ENCODE results near the gene COMMD10.

GRCh38 chr5:116234681-116235080 lies 149.9 kb downstream of the COMMD10 start:
- no peak for TF ChIP-seq POLR2A (IDR thresholded peaks at IDR 0.05; ENCODE audit: extremely low read depth, insufficient read length)
- no peak for TF ChIP-seq MYC (IDR thresholded peaks at IDR 0.05; ENCODE audit: low read depth, low read length)
